Spleen (tissue), 7 donors: ENCODE data around the gene OMA1.

ENCODE experiments used
- POLR2A ChIP-seq, 3 donors: fragments of 450-650 bp; IDR thresholded peaks; one replicate each; pipeline ENCODE4 v1.5.1; 2017; ENCODE audit warnings: antibody characterized with exemption in 3 of 3, mild to moderate bottlenecking in 1 of 3
- TF ChIP-seq, protein P1 (sequence below), 11 experiments: fragments of 200-600 bp in 7 of 11; fragments of 450-650 bp in 4 of 11; sonication (generic) in 4 of 11; IDR thresholded peaks in 8 of 11; conservative IDR thresholded peaks in 3 of 11; 1 replicate in 7 of 11; 2 replicates in 4 of 11; pipeline versions ENCODE4 v1.4.0 to v1.8.0; 2016 to 2021; ENCODE audit warnings: antibody characterized with exemption in 11 of 11, inconsistent platforms in 4 of 11, mild to moderate bottlenecking in 1 of 11
- donor health status: DM: no; HTN: no; CAD: no; lungs with moderate emphysema.
- donor health status: DM: no; HTN: no; CAD: no.
- donor health status: DM: no; HTN: no; CAD: no.

DNA sequence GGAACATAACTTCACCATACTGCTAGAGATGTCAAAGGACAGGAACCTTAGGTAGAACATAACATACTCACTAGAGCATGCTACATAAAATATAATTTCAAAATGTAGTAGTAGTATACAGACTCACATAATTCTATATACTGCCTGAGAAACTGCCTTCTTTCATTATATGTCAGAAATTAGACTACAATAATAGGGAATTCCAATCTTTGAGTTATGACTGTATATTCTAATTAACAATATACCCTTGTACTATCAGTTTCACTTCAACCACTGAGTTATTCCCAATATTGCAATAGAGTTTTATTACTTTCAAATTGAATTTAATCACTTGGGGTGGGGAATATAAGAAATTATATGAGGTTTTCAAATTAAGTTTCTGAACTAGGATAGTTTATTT is 44.0 kb downstream of the OMA1 start:
- TF ChIP-seq POLR2A (IDR thresholded peaks at IDR 0.05), result no peak
- TF ChIP-seq, protein P1, sequence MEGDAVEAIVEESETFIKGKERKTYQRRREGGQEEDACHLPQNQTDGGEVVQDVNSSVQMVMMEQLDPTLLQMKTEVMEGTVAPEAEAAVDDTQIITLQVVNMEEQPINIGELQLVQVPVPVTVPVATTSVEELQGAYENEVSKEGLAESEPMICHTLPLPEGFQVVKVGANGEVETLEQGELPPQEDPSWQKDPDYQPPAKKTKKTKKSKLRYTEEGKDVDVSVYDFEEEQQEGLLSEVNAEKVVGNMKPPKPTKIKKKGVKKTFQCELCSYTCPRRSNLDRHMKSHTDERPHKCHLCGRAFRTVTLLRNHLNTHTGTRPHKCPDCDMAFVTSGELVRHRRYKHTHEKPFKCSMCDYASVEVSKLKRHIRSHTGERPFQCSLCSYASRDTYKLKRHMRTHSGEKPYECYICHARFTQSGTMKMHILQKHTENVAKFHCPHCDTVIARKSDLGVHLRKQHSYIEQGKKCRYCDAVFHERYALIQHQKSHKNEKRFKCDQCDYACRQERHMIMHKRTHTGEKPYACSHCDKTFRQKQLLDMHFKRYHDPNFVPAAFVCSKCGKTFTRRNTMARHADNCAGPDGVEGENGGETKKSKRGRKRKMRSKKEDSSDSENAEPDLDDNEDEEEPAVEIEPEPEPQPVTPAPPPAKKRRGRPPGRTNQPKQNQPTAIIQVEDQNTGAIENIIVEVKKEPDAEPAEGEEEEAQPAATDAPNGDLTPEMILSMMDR (IDR thresholded peaks at IDR 0.05 in 8 of 11, conservative IDR thresholded peaks at IDR 0.05 in 3 of 11), result no peak
